H9 (cell line): ENCODE data around the gene HNF1B. TPM values are rescaled to one million over a fixed set of nuclear protein-coding genes. Genes with fewer than 3 reads are reported as not detected.

Experiments
- DNase-seq: peaks from one replicate; pipeline ENCODE4 v3.0.0-alpha.2; 2017
- H2AFZ ChIP-seq: one replicate; pipeline ENCODE4 v1.6.1; 2013; ENCODE audit warnings: mild to moderate bottlenecking, low read length, control low read depth, moderate library complexity
- H2AK5ac ChIP-seq: 2 replicates; pipeline ENCODE4 v1.6.1; 2013; ENCODE audit warnings: low read length, control low read depth, mixed read lengths; ENCODE audit not compliant: insufficient read length
- H2BK120ac ChIP-seq: one replicate; pipeline ENCODE4 v1.6.1; 2013; ENCODE audit warnings: low read depth, mild to moderate bottlenecking, low read length, control low read depth, inconsistent platforms; ENCODE audit not compliant: poor library complexity, severe bottlenecking
- H2BK12ac ChIP-seq: 2 replicates; pipeline ENCODE4 v1.6.1; 2013; ENCODE audit warnings: low read length, control low read depth, mixed read lengths, low read depth; ENCODE audit not compliant: insufficient read length
- H2BK15ac ChIP-seq: 2 replicates; pipeline ENCODE4 v1.6.1; 2013; ENCODE audit warnings: low read depth, low read length, control low read depth
- H2BK20ac ChIP-seq: one replicate; pipeline ENCODE4 v1.6.1; 2013; ENCODE audit warnings: low read depth, mild to moderate bottlenecking, low read length, control low read depth, inconsistent platforms; ENCODE audit not compliant: poor library complexity, severe bottlenecking
- H2BK5ac ChIP-seq: 2 replicates; pipeline ENCODE4 v1.6.1; 2013; ENCODE audit warnings: low read length, control low read depth, mixed read lengths; ENCODE audit not compliant: insufficient read length
- H3K14ac ChIP-seq: 2 replicates; pipeline ENCODE4 v1.6.1; 2013; ENCODE audit warnings: low read length, control low read depth; ENCODE audit not compliant: insufficient read depth
- H3K18ac ChIP-seq: 2 replicates; pipeline ENCODE4 v1.6.1; 2013; ENCODE audit warnings: low read depth, mild to moderate bottlenecking, mixed read lengths, low read length, control low read depth; ENCODE audit not compliant: insufficient read length
- H3K23ac ChIP-seq: 2 replicates; pipeline ENCODE4 v1.6.1; 2013; ENCODE audit warnings: low read length, control low read depth, mixed read lengths, low read depth; ENCODE audit not compliant: insufficient read length
- H3K23me2 ChIP-seq: 2 replicates; pipeline ENCODE4 v1.6.1; 2013; ENCODE audit warnings: low read depth, mild to moderate bottlenecking, mixed read lengths, low read length, control low read depth; ENCODE audit not compliant: insufficient read length, poor library complexity, severe bottlenecking
- H3K27ac ChIP-seq: 2 replicates; pipeline ENCODE4 v1.5.1; 2013; ENCODE audit warnings: low read length, control low read depth, mixed read lengths, low read depth; ENCODE audit not compliant: insufficient read length
- H3K27me3 ChIP-seq: 2 replicates; pipeline ENCODE4 v1.6.1; 2013; ENCODE audit warnings: low read length, control low read depth, inconsistent platforms; ENCODE audit not compliant: insufficient read depth
- H3K4ac ChIP-seq: 2 replicates; pipeline ENCODE4 v1.6.1; 2013; ENCODE audit warnings: low read depth, mild to moderate bottlenecking, control low read depth, inconsistent platforms, low read length, moderate library complexity
- H3K4me1 ChIP-seq: 2 replicates; pipeline ENCODE4 v1.6.1; 2013; ENCODE audit warnings: low read length, control low read depth, inconsistent platforms; ENCODE audit not compliant: insufficient read depth
- H3K4me2 ChIP-seq: 2 replicates; pipeline ENCODE4 v1.6.1; 2013; ENCODE audit warnings: low read length, control low read depth, mixed read lengths; ENCODE audit not compliant: insufficient read length, insufficient read depth
- H3K56ac ChIP-seq: 2 replicates; pipeline ENCODE4 v1.6.1; 2013; ENCODE audit warnings: low read depth, mild to moderate bottlenecking, mixed read lengths, low read length, control low read depth; ENCODE audit not compliant: insufficient read length
- H3K79me1 ChIP-seq: 2 replicates; pipeline ENCODE4 v1.6.1; 2013; ENCODE audit warnings: low read depth, mild to moderate bottlenecking, moderate library complexity, low read length, control low read depth, inconsistent platforms; ENCODE audit not compliant: insufficient read depth, poor library complexity, severe bottlenecking
- H3K79me2 ChIP-seq: 2 replicates; pipeline ENCODE4 v1.6.1; 2013; ENCODE audit warnings: low read length, control low read depth, inconsistent platforms; ENCODE audit not compliant: insufficient read depth
- H3K9ac ChIP-seq: 2 replicates; pipeline ENCODE4 v1.6.1; 2013; ENCODE audit warnings: low read length, control low read depth, mixed read lengths; ENCODE audit not compliant: insufficient read length; ENCODE audit errors: extremely low read depth
- H3K9me3 ChIP-seq: one replicate; pipeline ENCODE4 v1.6.1; 2013; ENCODE audit warnings: low read depth, low read length, inconsistent platforms; ENCODE audit not compliant: control insufficient read depth
- H3T11ph ChIP-seq: one replicate; pipeline ENCODE4 v1.6.1; 2013; ENCODE audit warnings: mild to moderate bottlenecking, low read length, control low read depth, inconsistent platforms
- H4K20me1 ChIP-seq: one replicate; pipeline ENCODE4 v1.6.1; 2013; ENCODE audit not compliant: control insufficient read depth, insufficient read length, insufficient read depth
- H4K5ac ChIP-seq: 2 replicates; pipeline ENCODE4 v1.6.1; 2013; ENCODE audit warnings: low read depth, mild to moderate bottlenecking, mixed read lengths, low read length, control low read depth; ENCODE audit not compliant: insufficient read length
- H4K8ac ChIP-seq: replicated peaks from 2 replicates; pipeline ENCODE4 v1.6.1; 2013; ENCODE audit warnings: low read length, control low read depth, mixed read lengths, low read depth; ENCODE audit not compliant: insufficient read length
- H4K91ac ChIP-seq: 2 replicates; pipeline ENCODE4 v1.6.1; 2013; ENCODE audit warnings: low read depth, mild to moderate bottlenecking, moderate library complexity, mixed read lengths, low read length, control low read depth; ENCODE audit not compliant: insufficient read length
- H3K27ac Mint-ChIP-seq, 3 experiments: 2 replicates in 2 of 3; 3 replicates in 1 of 3; pipeline ENCODE4 v1.8.0; 2020 to 2021; ENCODE audit warnings: mixed read lengths in 3 of 3, mild to moderate bottlenecking in 1 of 3, moderate library complexity in 1 of 3
- H3K27me3 Mint-ChIP-seq: 2 replicates; pipeline ENCODE4 v1.8.0; 2021; ENCODE audit warnings: low read depth, mild to moderate bottlenecking, moderate library complexity, mixed read lengths
- H3K36me3 Mint-ChIP-seq, 3 experiments: 2 replicates in 2 of 3; 3 replicates in 1 of 3; pipeline ENCODE4 v1.8.0; 2020 to 2021; ENCODE audit warnings: low read depth in 3 of 3, mixed read lengths in 3 of 3; ENCODE audit not compliant: insufficient read depth in 1 of 3
- H3K4me1 Mint-ChIP-seq, 2 experiments: 2 replicates each; pipeline ENCODE4 v1.8.0; 2020; ENCODE audit warnings: mixed read lengths in 2 of 2
- H3K4me3 Mint-ChIP-seq, 2 experiments: 2 replicates in 1 of 2; 3 replicates in 1 of 2; pipeline ENCODE4 v1.8.0; 2020 to 2021; ENCODE audit warnings: mild to moderate bottlenecking in 2 of 2, mixed read lengths in 2 of 2, moderate library complexity in 1 of 2
- H3K9me3 Mint-ChIP-seq, 2 experiments: 2 replicates in 1 of 2; 3 replicates in 1 of 2; pipeline ENCODE4 v1.8.0; 2020; ENCODE audit warnings: mild to moderate bottlenecking in 2 of 2, mixed read lengths in 2 of 2, moderate library complexity in 1 of 2
- WGBS: extraction: QIAGEN DNeasy Blood & Tissue Kit; methylation state at CpG from one replicate; pipeline ENCODE4 v1.1.7; 2013; ENCODE audit warnings: missing lambda C conversion rate, low lambda C conversion rate, mixed read lengths; ENCODE audit not compliant: insufficient read length; ENCODE audit errors: extremely low coverage; 5-methylcytosine and 5-hydroxymethylcytosine counted together
- total RNA-seq: library from RNA; stranded (reverse); gene quantifications from 2 replicates; pipeline ENCODE4 v1.2.1, GENCODE V29; 2021
- TF ChIP-seq, protein P1 (sequence below): fragments of 200-600 bp; sonication (generic); conservative IDR thresholded peaks from 3 replicates; pipeline ENCODE4 v1.8.0; 2021; ENCODE audit warnings: antibody characterized with exemption, mild to moderate bottlenecking

Gene HNF1B
- total RNA-seq, 1 experiment from 2014 or later: not detected

DNA sequence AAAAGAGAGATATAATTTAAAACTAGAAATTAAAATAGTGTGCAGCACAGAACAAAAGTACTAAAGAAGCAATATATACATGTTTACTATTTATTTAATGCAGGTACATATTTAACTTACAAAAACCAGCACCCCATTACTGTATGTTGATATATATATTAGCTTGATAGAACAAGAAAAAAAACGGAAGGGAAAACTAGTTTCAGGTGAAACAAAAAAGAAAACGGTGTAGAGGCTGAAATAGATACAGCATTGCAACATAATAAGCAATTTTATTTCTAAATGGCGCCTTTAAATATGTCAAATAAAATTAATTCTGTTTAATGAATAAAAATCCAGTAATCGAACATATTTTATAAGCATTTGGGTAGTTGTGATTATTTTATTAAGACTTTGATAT is 3.9 kb downstream of the HNF1B start:
- peaks cover 16 to 25% of the 10 kb centered on the region in 2 experiments for H3K4me1 Mint-ChIP-seq
- Histone ChIP-seq H2BK5ac (no peak overlapping the region), H2BK120ac (no peak overlapping the region), H3K9me3 (no peaks in the 10 kb centered on the region), H4K5ac (no peak overlapping the region), H3K4me1 (no peaks in the 10 kb centered on the region), H3K79me1 (no peaks in the 10 kb centered on the region), H2AFZ (no peak overlapping the region), H2BK20ac (no peak overlapping the region), H2BK15ac (no peak overlapping the region), H3K9ac (no peak overlapping the region), H4K8ac (no peak overlapping the region), H2AK5ac (no peak overlapping the region), H3K4me2 (no peak overlapping the region), H3K23ac (no peak overlapping the region), H3K79me2 (no peaks in the 10 kb centered on the region), H2BK12ac (no peak overlapping the region), H3K14ac (no peak overlapping the region), H3T11ph (no peak overlapping the region), H3K18ac (no peak overlapping the region), H4K91ac (no peak overlapping the region), H3K23me2 (peaks cover 29% of the 10 kb centered on the region), H3K4ac (no peak overlapping the region), H3K27me3 (peaks cover 67% of the 10 kb centered on the region), H3K27ac (no peak overlapping the region), H4K20me1 (no peaks in the 10 kb centered on the region), H3K56ac (no peak overlapping the region)
- H3K4me3 Mint-ChIP-seq: no peak overlapping the region
- peaks cover 0 to 3% of the 10 kb centered on the region in 2 experiments; a peak in 1 of 5 replicates for H3K9me3 Mint-ChIP-seq
- TF ChIP-seq, protein P1, sequence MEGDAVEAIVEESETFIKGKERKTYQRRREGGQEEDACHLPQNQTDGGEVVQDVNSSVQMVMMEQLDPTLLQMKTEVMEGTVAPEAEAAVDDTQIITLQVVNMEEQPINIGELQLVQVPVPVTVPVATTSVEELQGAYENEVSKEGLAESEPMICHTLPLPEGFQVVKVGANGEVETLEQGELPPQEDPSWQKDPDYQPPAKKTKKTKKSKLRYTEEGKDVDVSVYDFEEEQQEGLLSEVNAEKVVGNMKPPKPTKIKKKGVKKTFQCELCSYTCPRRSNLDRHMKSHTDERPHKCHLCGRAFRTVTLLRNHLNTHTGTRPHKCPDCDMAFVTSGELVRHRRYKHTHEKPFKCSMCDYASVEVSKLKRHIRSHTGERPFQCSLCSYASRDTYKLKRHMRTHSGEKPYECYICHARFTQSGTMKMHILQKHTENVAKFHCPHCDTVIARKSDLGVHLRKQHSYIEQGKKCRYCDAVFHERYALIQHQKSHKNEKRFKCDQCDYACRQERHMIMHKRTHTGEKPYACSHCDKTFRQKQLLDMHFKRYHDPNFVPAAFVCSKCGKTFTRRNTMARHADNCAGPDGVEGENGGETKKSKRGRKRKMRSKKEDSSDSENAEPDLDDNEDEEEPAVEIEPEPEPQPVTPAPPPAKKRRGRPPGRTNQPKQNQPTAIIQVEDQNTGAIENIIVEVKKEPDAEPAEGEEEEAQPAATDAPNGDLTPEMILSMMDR: no peak
- no peak overlapping the region for H3K27ac Mint-ChIP-seq
- no CpG with 5 or more reads among the region's 4 CpGs for WGBS
- H3K27me3 Mint-ChIP-seq: peaks cover 98% of the 10 kb centered on the region
- no peaks in the 10 kb centered on the region for H3K36me3 Mint-ChIP-seq
- DNase-seq: no peak
